BLaER1 treated with 17β-estradiol and CSF1 and Interleukin-3, amounts not matched to agents 10 nM and 100 nM (cell line): ENCODE measurements around the gene TMEM243.

Source experiments
- H3K27ac ChIP-seq, 11 experiments: shearing (Covaris generic); formaldehyde crosslinking; 2 replicates each; pipeline ENCODE4 v1.8.1; 2022
- H3K27me3 ChIP-seq, 11 experiments: shearing (Covaris generic); formaldehyde crosslinking; 2 replicates each; pipeline ENCODE4 v1.8.1; 2022
- H3K36me3 ChIP-seq, 11 experiments: shearing (Covaris generic); formaldehyde crosslinking; 2 replicates each; pipeline ENCODE4 v1.8.1; 2022
- H3K4me1 ChIP-seq, 10 experiments: shearing (Covaris generic); formaldehyde crosslinking; 2 replicates each; pipeline ENCODE4 v1.8.1; 2022
- H3K4me2 ChIP-seq, 11 experiments: shearing (Covaris generic); formaldehyde crosslinking; 2 replicates each; pipeline ENCODE4 v1.8.1; 2022
- H3K4me3 ChIP-seq, 10 experiments: shearing (Covaris generic); formaldehyde crosslinking; 2 replicates each; pipeline ENCODE4 v1.8.1; 2022
- H3K9ac ChIP-seq, 11 experiments: shearing (Covaris generic); formaldehyde crosslinking; 2 replicates each; pipeline ENCODE4 v1.8.1; 2022
- H3K9me3 ChIP-seq, 11 experiments: shearing (Covaris generic); formaldehyde crosslinking; replicated peaks in 1 of 11; 2 replicates each; pipeline ENCODE4 v1.8.1; 2022
- H4K20me1 ChIP-seq, 11 experiments: shearing (Covaris generic); formaldehyde crosslinking; 2 replicates each; pipeline ENCODE4 v1.8.1; 2022
- Cebpa-rat ChIP-seq, 11 experiments: shearing (Covaris generic); IDR thresholded peaks; 2 replicates each; pipeline ENCODE4 v1.8.1; 2022

Gene TMEM243

GRCh38 chr7:87151729-87152111 lies 67.8 kb downstream of the TMEM243 start:
- Histone ChIP-seq H3K4me1 (peaks cover 25 to 39% (median 33%) of the 10 kb centered on the region in 10 experiments), H3K36me3 (peaks cover 0 to 16% (median 0%) of the 10 kb centered on the region in 11 experiments; a peak in 7 of 22 replicates), H3K27ac (peak overlapping the region; percentile 95 to 99 (median 98)), H3K27me3 (no peaks in the 10 kb centered on the region), H3K4me2 (peak overlapping the region; percentile 66 to 93 (median 78)), H3K4me3 (peak overlapping the region; percentile 64 to 91 (median 83)), H3K9me3 (peaks cover 0 to 8% (median 6%) of the 10 kb centered on the region in 11 experiments; a peak in 4 of 22 replicates), H4K20me1 (peaks cover 8 to 36% (median 27%) of the 10 kb centered on the region in 11 experiments; a peak in 18 of 22 replicates), H3K9ac (peak overlapping the region; percentile 96 to 99 (median 98))
- TF ChIP-seq Cebpa-rat (IDR thresholded peaks at IDR 0.05), result no peak

GRCh38 chr7:87151002-87151728 lies 68.4 kb downstream of the TMEM243 start:
- Histone ChIP-seq H3K27me3 (no peaks in the 10 kb centered on the region), H3K4me3 (peak overlapping the region; percentile 64 to 91 (median 83); a peak in 19 of 20 replicates), H3K9me3 (peaks cover 0 to 9% (median 6%) of the 10 kb centered on the region in 11 experiments; a peak in 4 of 22 replicates), H3K36me3 (peaks cover 0 to 11% (median 0%) of the 10 kb centered on the region in 11 experiments; a peak in 6 of 22 replicates), H3K4me1 (peaks cover 22 to 35% (median 29%) of the 10 kb centered on the region in 10 experiments), H3K27ac (peak overlapping the region in 10 of 11 experiments; percentile 96 to 99 (median 98); a peak in 20 of 22 replicates), H3K9ac (peak overlapping the region; percentile 96 to 99 (median 98); a peak in 21 of 22 replicates), H4K20me1 (peaks cover 4 to 30% (median 22%) of the 10 kb centered on the region in 11 experiments; a peak in 18 of 22 replicates), H3K4me2 (peak overlapping the region; percentile 66 to 93 (median 78))
- no peak for TF ChIP-seq Cebpa-rat (IDR thresholded peaks at IDR 0.05)

GRCh38 chr7:87148332-87148955 lies 71.1 kb downstream of the TMEM243 start:
- Histone ChIP-seq H3K4me1 (peaks cover 12 to 24% (median 20%) of the 10 kb centered on the region in 10 experiments; a peak in 19 of 20 replicates), H3K9me3 (peaks cover 0 to 9% (median 6%) of the 10 kb centered on the region in 11 experiments; a peak in 4 of 22 replicates), H3K9ac (no peak overlapping the region), H3K4me2 (no peak overlapping the region), H3K27me3 (no peaks in the 10 kb centered on the region), H3K4me3 (no peak overlapping the region), H3K27ac (0 out of 22 replicates have a peak overlapping the region, but pooled peaks of 1 of the 11 experiments have one; percentile 16), H3K36me3 (no peaks in the 10 kb centered on the region), H4K20me1 (peaks cover 0 to 4% (median 0%) of the 10 kb centered on the region in 11 experiments; a peak in 4 of 22 replicates)
- TF ChIP-seq Cebpa-rat (IDR thresholded peaks at IDR 0.05), result no peak

- Histone ChIP-seq H3K4me1 (peaks cover 12 to 24% (median 20%) of the 10 kb centered on the region in 10 experiments; a peak in 19 of 20 replicates), H3K4me2 (no peak overlapping the region)
These were observed 72.0 kb downstream of the TMEM243 start for GRCh38 chr7:87147500-87147899.

GRCh38 chr7:87146740-87147386 lies 72.7 kb downstream of the TMEM243 start:
- H3K27me3 ChIP-seq, result no peaks in the 10 kb centered on the region
- no peak overlapping the region for H3K9ac ChIP-seq
- H3K9me3 ChIP-seq, result peaks cover 0 to 9% (median 6%) of the 10 kb centered on the region in 11 experiments; a peak in 4 of 22 replicates
- H3K27ac ChIP-seq, result no peak overlapping the region
- H4K20me1 ChIP-seq, result no peaks in the 10 kb centered on the region
- no peak overlapping the region for H3K4me2 ChIP-seq
- no peak overlapping the region for H3K4me3 ChIP-seq
- H3K36me3 ChIP-seq, result no peaks in the 10 kb centered on the region
- peaks cover 12 to 24% (median 20%) of the 10 kb centered on the region in 10 experiments; a peak in 19 of 20 replicates for H3K4me1 ChIP-seq
- TF ChIP-seq Cebpa-rat (IDR thresholded peaks at IDR 0.05), result no peak

More at GRCh38 chr7:87147500-87147899, 72.0 kb downstream of the TMEM243 start:
- no peak for TF ChIP-seq Cebpa-rat (IDR thresholded peaks at IDR 0.05)
- Histone ChIP-seq H4K20me1 (no peaks in the 10 kb centered on the region), H3K27ac (no peak overlapping the region), H3K36me3 (no peaks in the 10 kb centered on the region), H3K9me3 (peaks cover 0 to 9% (median 6%) of the 10 kb centered on the region in 11 experiments; a peak in 4 of 22 replicates), H3K9ac (no peak overlapping the region), H3K4me3 (no peak overlapping the region), H3K27me3 (no peaks in the 10 kb centered on the region)
